H1 (cell line): Measurements from ENCODE around the gene EVPL. TPM values are rescaled to one million over a fixed set of nuclear protein-coding genes. Genes with fewer than 3 reads are reported as not detected.
A peak's percentile ranks its signal among the peaks of the same experiment; 100 is the strongest.

Experiments used
- CTCF ChIA-PET: fragments of 300-600 bp; sonication (Branson Sonifier 250); formaldehyde crosslinking; loops from one replicate; lab custom pipeline; 2021; ENCODE audit not compliant: partially characterized antibody; lab: Charles Lee
- POLR2A ChIA-PET: fragments of 300-600 bp; sonication (Branson Sonifier 250); formaldehyde crosslinking; loops from one replicate; lab custom pipeline; 2021; ENCODE audit warnings: inconsistent platforms; ENCODE audit not compliant: partially characterized antibody; lab: Charles Lee
- DNase-seq, 2 experiments: peaks; one replicate each; pipeline versions ENCODE4 v3.0.0 to v3.0.0-alpha.2; 2010 to 2022; ENCODE audit warnings: low spot score in 2 of 2, low read depth in 1 of 2, mixed read lengths in 1 of 2
- FAIRE-seq: peaks from 2 replicates; lab custom pipeline; 2011; peaks lifted over from hg19 to GRCh38; lab: Jason Lieb, UNC
- H2AFZ ChIP-seq: 2 replicates; pipeline ENCODE4 v1.8.1; 2012; ENCODE audit warnings: low read length, inconsistent platforms
- H2AK5ac ChIP-seq: 2 replicates; pipeline ENCODE4 v1.6.1; 2013; ENCODE audit warnings: low read depth, low read length
- H2BK120ac ChIP-seq: replicated peaks from 2 replicates; pipeline ENCODE3; 2013; ENCODE audit warnings: low read depth, low read length, inconsistent platforms
- H2BK12ac ChIP-seq: 2 replicates; pipeline ENCODE4 v1.6.1; 2013; ENCODE audit warnings: low read depth, low read length
- H2BK15ac ChIP-seq: 2 replicates; pipeline ENCODE4 v1.6.1; 2013; ENCODE audit warnings: low read length
- H2BK20ac ChIP-seq: 2 replicates; pipeline ENCODE4 v1.6.1; 2013; ENCODE audit warnings: low read length
- H2BK5ac ChIP-seq: 2 replicates; pipeline ENCODE4 v1.6.1; 2013; ENCODE audit warnings: low read depth, low read length
- H3K14ac ChIP-seq: 2 replicates; pipeline ENCODE4 v1.6.1; 2013; ENCODE audit warnings: inconsistent platforms; ENCODE audit not compliant: insufficient read length
- H3K18ac ChIP-seq: 2 replicates; pipeline ENCODE4 v1.6.1; 2013; ENCODE audit warnings: low read length; ENCODE audit errors: extremely low read depth
- H3K23ac ChIP-seq: 2 replicates; pipeline ENCODE4 v1.6.1; 2013; ENCODE audit warnings: inconsistent platforms; ENCODE audit not compliant: insufficient read length
- H3K23me2 ChIP-seq: 2 replicates; pipeline ENCODE4 v1.6.1; 2013; ENCODE audit warnings: low read depth, low read length
- H3K27ac ChIP-seq: 2 replicates; pipeline ENCODE4 v1.6.1; 2011; ENCODE audit warnings: low read depth, low read length, inconsistent platforms
- H3K27me3 ChIP-seq, 4 experiments: replicated peaks in 1 of 4; 1 replicate in 1 of 4; 2 replicates in 3 of 4; pipeline versions ENCODE4 v1.6.1 to v1.8.1; 2011 to 2013; ENCODE audit warnings: low read length in 3 of 4, mild to moderate bottlenecking in 3 of 4, inconsistent platforms in 2 of 4, mixed read lengths in 2 of 4, moderate library complexity in 1 of 4; ENCODE audit not compliant: control insufficient read depth in 3 of 4, insufficient read depth in 3 of 4; ENCODE audit errors: extremely low read depth in 1 of 4
- H3K36me3 ChIP-seq, 4 experiments: 2 replicates each; pipeline versions ENCODE4 v1.6.1 to v1.8.1; 2011 to 2013; ENCODE audit warnings: mild to moderate bottlenecking in 4 of 4, low read length in 3 of 4, moderate library complexity in 2 of 4, control low read depth in 1 of 4, inconsistent platforms in 1 of 4; ENCODE audit not compliant: insufficient read depth in 4 of 4, control insufficient read depth in 2 of 4
- H3K4ac ChIP-seq: replicated peaks from 2 replicates; pipeline ENCODE3; 2013; ENCODE audit warnings: low read length, low read depth, mixed read lengths, inconsistent platforms; ENCODE audit not compliant: insufficient read length
- H3K4me1 ChIP-seq, 4 experiments: replicated peaks in 1 of 4; 1 replicate in 1 of 4; 2 replicates in 3 of 4; pipeline versions ENCODE4 v1.6.1 to v1.8.1; 2011 to 2013; ENCODE audit warnings: low read length in 3 of 4, inconsistent platforms in 2 of 4, mixed read lengths in 1 of 4; ENCODE audit not compliant: insufficient read depth in 4 of 4, control insufficient read depth in 3 of 4
- H3K4me2 ChIP-seq, 2 experiments: 2 replicates each; pipeline versions ENCODE4 v1.6.1 to v1.8.1; 2011 to 2013; ENCODE audit warnings: low read depth in 2 of 2, low read length in 2 of 2, control low read depth in 1 of 2, inconsistent platforms in 1 of 2, mild to moderate bottlenecking in 1 of 2; ENCODE audit not compliant: insufficient read depth in 1 of 2
- H3K4me3 ChIP-seq, 4 experiments: fragments of 200-600, 300-600 bp in 1 of 4; sonication (generic), shearing (Covaris generic), sonication (Bioruptor Twin) in 1 of 4; 2 replicates each; pipeline versions ENCODE4 v1.5.1 to v1.8.1; 2011 to 2016; ENCODE audit warnings: low read length in 4 of 4, low read depth in 3 of 4, control low read depth in 2 of 4, inconsistent platforms in 2 of 4, mild to moderate bottlenecking in 2 of 4, mixed read lengths in 1 of 4, moderate library complexity in 1 of 4; ENCODE audit not compliant: insufficient read depth in 2 of 4; ENCODE audit errors: extremely low read depth in 1 of 4
- H3K56ac ChIP-seq: replicated peaks from 2 replicates; pipeline ENCODE3; 2013; ENCODE audit warnings: low read depth, mild to moderate bottlenecking, mixed read lengths, low read length, inconsistent platforms; ENCODE audit not compliant: insufficient read length
- H3K79me1 ChIP-seq: 2 replicates; pipeline ENCODE4 v1.6.1; 2013; ENCODE audit warnings: low read depth, low read length, control low read depth
- H3K79me2 ChIP-seq, 2 experiments: 2 replicates each; pipeline versions ENCODE4 v1.6.1 to v1.8.1; 2012 to 2013; ENCODE audit warnings: low read length in 2 of 2, mild to moderate bottlenecking in 2 of 2, inconsistent platforms in 1 of 2; ENCODE audit not compliant: insufficient read depth in 2 of 2, control insufficient read depth in 1 of 2
- H3K9ac ChIP-seq, 4 experiments: replicated peaks in 1 of 4; 1 replicate in 1 of 4; 2 replicates in 3 of 4; pipeline versions ENCODE4 v1.6.1 to v1.8.1; 2011 to 2013; ENCODE audit warnings: low read depth in 3 of 4, low read length in 3 of 4, control low read depth in 2 of 4, mild to moderate bottlenecking in 2 of 4, moderate library complexity in 2 of 4, inconsistent platforms in 1 of 4; ENCODE audit errors: extremely low read depth in 1 of 4
- H3K9me3 ChIP-seq, 2 experiments: 2 replicates each; pipeline versions ENCODE4 v1.6.1 to v1.8.1; 2012 to 2013; ENCODE audit warnings: mild to moderate bottlenecking in 2 of 2, moderate library complexity in 2 of 2, control low read depth in 1 of 2, inconsistent platforms in 1 of 2, low read depth in 1 of 2, low read length in 1 of 2, mixed read lengths in 1 of 2; ENCODE audit not compliant: insufficient read depth in 2 of 2
- H4K20me1 ChIP-seq, 2 experiments: replicated peaks in 1 of 2; 2 replicates each; pipeline versions ENCODE3 to v1.8.1; 2011 to 2013; ENCODE audit warnings: inconsistent platforms in 2 of 2, low read length in 2 of 2, mild to moderate bottlenecking in 1 of 2; ENCODE audit not compliant: insufficient read depth in 2 of 2, control insufficient read depth in 1 of 2
- H4K5ac ChIP-seq: 2 replicates; pipeline ENCODE4 v1.6.1; 2013; ENCODE audit warnings: low read length, low read depth, mixed read lengths, inconsistent platforms; ENCODE audit not compliant: insufficient read length
- H4K8ac ChIP-seq: 2 replicates; pipeline ENCODE4 v1.8.0; 2013; ENCODE audit warnings: mild to moderate bottlenecking, moderate library complexity, low read length, inconsistent platforms; ENCODE audit not compliant: insufficient read depth; ENCODE audit errors: extremely low read depth
- H4K91ac ChIP-seq: replicated peaks from 2 replicates; pipeline ENCODE3; 2013; ENCODE audit warnings: low read length, mixed read lengths, inconsistent platforms; ENCODE audit not compliant: insufficient read length
- EZH2 ChIP-seq: fragments of 200-600 bp; sonication (generic); IDR thresholded peaks from 2 replicates; pipeline ENCODE4 v1.7.1; 2012; ENCODE audit warnings: low read depth, mild to moderate bottlenecking, moderate library complexity, low read length, inconsistent platforms; ENCODE audit not compliant: severe bottlenecking
- SP4 ChIP-seq: IDR thresholded peaks from 2 replicates; pipeline ENCODE4 v1.6.1; 2012; ENCODE audit warnings: low read length, inconsistent platforms
- WGBS, 2 experiments: shearing (Covaris generic) in 1 of 2; methylation state at CpG; one replicate each; pipeline versions ENCODE4 v1.1.6 to v1.1.7; 2013 to 2015; ENCODE audit warnings: low lambda C conversion rate in 2 of 2, mixed read lengths in 2 of 2, inconsistent platforms in 1 of 2, low coverage in 1 of 2, missing lambda C conversion rate in 1 of 2; ENCODE audit not compliant: insufficient replicate concordance in 2 of 2, insufficient coverage in 1 of 2, insufficient read length in 1 of 2; ENCODE audit errors: extremely low coverage in 1 of 2, missing lambda C conversion rate in 1 of 2; 5-methylcytosine and 5-hydroxymethylcytosine counted together
- polyA plus RNA-seq, 7 experiments: library from polyadenylated mRNA; depleted of rRNA in 3 of 7; stranded (reverse) in 5 of 7; unstranded in 2 of 7; fragments of >200 nt in 5 of 7; fragments of 200-250 nt in 2 of 7; gene quantifications; 1 replicate in 5 of 7; 2 replicates in 1 of 7; 4 replicates in 1 of 7; pipeline versions ENCODE4 v1.2.1 to v1.2.3, GENCODE V29; 2011 to 2013; ENCODE audit warnings: missing spikeins in 2 of 7, mixed read lengths in 2 of 7
- total RNA-seq: library from RNA; stranded (reverse); fragmentation: NEBNext Ultra II Directional; extraction: Animal tissue kit (Norgen Biotek cat#: 25700); gene quantifications from 2 replicates; pipeline ENCODE4 v1.2.1, GENCODE V29; 2021

Gene EVPL
- total and polyA plus RNA-seq, 2 of the 8 experiments (the other 6 are each of a cell fraction or from before 2014, with no cell fraction given) = 0.20 to 0.99 TPM

DNA sequence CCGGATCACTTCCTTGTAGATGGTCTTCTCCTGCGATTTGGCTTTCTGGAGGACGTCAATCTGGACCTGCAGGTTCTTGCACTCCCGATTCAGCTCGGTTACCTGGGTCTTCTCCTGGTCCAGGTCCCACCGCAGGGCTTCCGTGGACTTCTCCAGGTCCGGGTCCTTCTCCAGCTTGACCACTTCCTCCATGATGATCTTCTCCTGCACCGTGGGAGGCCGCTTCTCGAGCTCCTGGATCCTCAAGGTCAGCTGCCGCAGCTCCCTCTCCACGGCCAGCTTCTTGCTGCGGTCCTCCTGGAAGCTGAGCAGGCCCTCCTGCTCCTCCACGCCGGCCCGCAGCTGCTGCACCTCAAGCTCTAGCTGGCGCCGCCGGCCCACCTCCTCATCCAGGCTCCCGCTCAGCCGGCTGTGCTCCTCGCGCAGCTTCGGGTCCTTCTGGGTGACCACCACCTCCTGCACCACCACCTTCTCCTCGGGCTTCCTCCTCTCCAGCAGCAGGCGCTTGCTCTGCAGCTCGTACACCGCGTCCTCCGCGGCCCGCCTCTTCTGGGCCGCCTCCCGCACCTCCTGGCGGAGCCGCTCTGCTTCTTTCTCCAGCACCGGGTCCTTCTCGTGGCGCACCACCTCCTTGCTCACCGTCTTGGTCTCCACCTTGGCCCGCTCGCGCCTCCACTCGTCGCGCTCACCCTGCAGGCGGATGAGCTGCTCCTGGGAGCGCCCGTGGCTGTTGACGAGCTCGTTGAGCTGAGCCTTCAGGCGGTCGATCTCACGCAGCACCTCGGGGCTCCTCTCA, 18.3 kb downstream of the EVPL start:
- Histone ChIP-seq H3K27ac (no peak overlapping the region), H3K23ac (no peak overlapping the region), H3K79me2 (no peaks in the 10 kb centered on the region), H4K91ac (no peak overlapping the region), H2BK15ac (no peak overlapping the region), H3K4ac (no peak overlapping the region), H2AK5ac (no peak overlapping the region), H3K23me2 (no peaks in the 10 kb centered on the region), H2BK20ac (no peak overlapping the region), H2BK12ac (no peak overlapping the region), H3K18ac (no peak overlapping the region), H3K79me1 (no peaks in the 10 kb centered on the region), H4K20me1 (no peaks in the 10 kb centered on the region), H4K5ac (no peak overlapping the region), H3K9me3 (no peaks in the 10 kb centered on the region; a peak in 1 of 4 replicates), H2AFZ (no peak overlapping the region), H3K36me3 (no peaks in the 10 kb centered on the region; a peak in 1 of 8 replicates), H3K4me2 (no peak overlapping the region), H3K9ac (no peak overlapping the region), H3K14ac (no peak overlapping the region), H3K4me1 (no peaks in the 10 kb centered on the region), H3K56ac (no peak overlapping the region), H2BK5ac (no peak overlapping the region), H2BK120ac (no peak overlapping the region), H3K27me3 (no peaks in the 10 kb centered on the region), H3K4me3 (no peak overlapping the region), H4K8ac (peak overlapping the region; percentile 22)
- 96% methylated on average over 43 of the region's 56 CpGs; no CpG with 5 or more reads in 1 of the 2 experiments for WGBS, 2 experiments
- FAIRE-seq (no peak), DNase-seq (no peak)
- TF ChIP-seq EZH2 (no peak), SP4 (no peak)
- POLR2A ChIA-PET = interaction anchor here (0.7 to 1.6 kb wide), 8 partner anchors 11 to 262 kb away, joined by 3 to 7 read pairs (median 4); partner anchors contain the start of gene TRIM65
- CTCF ChIA-PET = interaction anchor here (1.0 to 32.0 kb wide), 20 partner anchors 5 to 255 kb away, joined by 3 to 885 read pairs (median 4); partner anchors contain the start of genes CDK3, EVPL, MRPL38 and TRIM65
